Activated CD4-positive, CD25-positive, alpha-beta regulatory T cell treated with anti-CD3 and anti-CD28 coated beads, Interleukin-2, amount 50 U/mL, for 24 hours (primary cell): ENCODE results near the gene CACNA1E.

Experiments used
- ATAC-seq, 2 donors: fragments of 150-1000 bp; cut with Tn5 transposase; one replicate each; pipeline ENCODE4 v1.10.0; 2021; ENCODE audit warnings: mild to moderate bottlenecking in 1 of 2, moderate library complexity in 1 of 2

CACNA1E gene

DNA sequence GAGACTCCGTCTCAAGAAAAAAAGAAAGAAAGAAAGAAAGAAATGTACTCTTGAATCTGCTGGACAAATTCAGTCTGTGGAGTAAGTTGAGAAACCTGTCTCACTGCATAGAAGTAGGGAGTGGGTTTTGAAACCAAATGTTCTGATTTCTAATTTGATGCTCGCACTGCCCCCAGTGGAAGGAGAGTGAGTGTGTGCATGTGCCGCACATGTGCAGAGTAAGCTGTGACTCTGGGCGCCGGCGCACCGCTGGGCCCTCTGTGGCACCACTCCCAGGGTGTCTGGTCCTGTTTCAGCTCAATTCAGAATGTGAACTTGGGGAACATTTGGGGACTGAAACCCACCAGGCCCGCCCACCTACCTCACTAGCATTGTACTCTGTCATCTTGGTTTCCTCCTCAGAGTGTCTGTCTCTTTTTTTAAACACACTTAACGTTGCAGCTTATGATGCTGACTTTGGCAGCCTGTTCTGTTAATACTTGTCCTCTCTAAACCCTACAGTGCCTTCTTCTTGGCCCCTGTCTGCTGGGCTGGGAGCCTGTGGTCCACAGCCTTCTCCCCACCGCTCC lies 104.6 kb downstream of the CACNA1E start:
- no peak for ATAC-seq

- ATAC-seq = no peak
Observed at GRCh38 chr1:181588631-181589030, 105.3 kb downstream of the CACNA1E start.

GRCh38 chr1:181592255-181592859 lies 109.0 kb downstream of the CACNA1E start:
- ATAC-seq = no peak

GRCh38 chr1:181593042-181593441 lies 109.7 kb downstream of the CACNA1E start:
- no peak for ATAC-seq

- ATAC-seq = no peak
Observed at GRCh38 chr1:181594553-181594952, 111.2 kb downstream of the CACNA1E start.

- ATAC-seq = no peak
Observed at GRCh38 chr1:181595234-181595633, 111.9 kb downstream of the CACNA1E start.

- no peak for ATAC-seq
Observed at GRCh38 chr1:181601186-181601950, 118.1 kb downstream of the CACNA1E start.

GRCh38 chr1:181603735-181604410 lies 120.6 kb downstream of the CACNA1E start:
- no peak for ATAC-seq

- ATAC-seq = no peak
Observed at GRCh38 chr1:181604482-181605249, 121.3 kb downstream of the CACNA1E start.

- ATAC-seq = no peak
Observed at GRCh38 chr1:181607524-181607923, 124.2 kb downstream of the CACNA1E start.

- no peak for ATAC-seq
Observed at GRCh38 chr1:181608386-181608785, 125.1 kb downstream of the CACNA1E start.

- ATAC-seq = no peak
Observed at GRCh38 chr1:181608948-181609347, 125.6 kb downstream of the CACNA1E start.

DNA sequence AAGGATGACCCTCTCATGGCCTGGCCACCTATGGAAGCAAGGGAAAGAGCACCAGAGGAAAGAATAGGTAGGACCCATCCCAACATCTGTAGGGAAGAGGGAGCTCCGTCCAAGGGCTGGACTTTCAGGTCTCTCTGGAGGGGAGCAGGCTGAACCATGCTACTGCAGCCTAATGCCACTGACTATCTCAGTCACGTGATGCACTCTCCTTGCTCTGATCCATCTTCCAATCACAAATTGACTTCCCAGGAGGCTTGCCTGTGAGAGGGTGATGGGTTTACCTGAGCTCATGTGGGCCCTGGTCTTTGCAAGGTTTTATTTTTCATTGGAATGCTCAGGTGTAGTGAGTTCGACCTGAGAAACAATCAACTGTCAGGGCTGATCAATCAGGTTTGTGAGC lies 128.8 kb downstream of the CACNA1E start:
- ATAC-seq = no peak

DNA sequence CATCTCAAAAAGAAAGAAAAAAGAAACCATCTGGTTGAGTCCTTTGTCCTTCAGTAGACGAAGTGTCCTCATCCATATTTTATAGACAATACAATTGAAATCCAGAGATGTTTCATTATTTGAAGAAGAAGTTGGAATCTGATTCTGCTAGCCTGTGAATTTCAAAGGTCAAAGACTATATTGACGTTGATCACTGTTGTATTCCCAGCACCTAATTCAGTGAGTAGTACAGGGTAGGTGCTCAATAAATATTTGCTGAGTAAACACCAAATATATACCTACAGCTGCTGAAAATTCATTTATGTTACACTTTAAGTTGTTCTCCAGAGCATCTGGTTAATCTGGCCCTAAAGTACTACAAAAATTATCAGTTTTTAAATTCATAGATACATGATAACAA lies 135.2 kb downstream of the CACNA1E start:
- no peak for ATAC-seq

DNA sequence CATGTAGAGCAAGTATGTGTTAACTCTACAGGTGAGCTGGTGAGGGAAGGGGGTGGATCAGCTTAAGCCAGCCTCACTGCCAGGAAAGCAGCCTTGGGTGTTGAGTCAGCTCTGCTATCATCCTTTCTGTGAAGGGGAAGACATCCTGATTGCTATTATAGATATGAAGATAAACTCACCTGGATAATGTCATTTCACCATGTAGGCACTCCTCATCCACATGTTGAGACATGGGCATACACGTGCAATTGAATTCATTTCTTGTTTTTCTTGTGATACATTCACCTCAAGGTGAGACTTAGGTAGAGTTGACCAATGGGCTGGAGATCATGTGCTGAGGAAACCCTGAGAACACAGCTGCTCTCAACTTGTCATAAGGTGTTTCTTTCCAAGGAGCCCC lies 136.9 kb downstream of the CACNA1E start:
- no peak for ATAC-seq

DNA sequence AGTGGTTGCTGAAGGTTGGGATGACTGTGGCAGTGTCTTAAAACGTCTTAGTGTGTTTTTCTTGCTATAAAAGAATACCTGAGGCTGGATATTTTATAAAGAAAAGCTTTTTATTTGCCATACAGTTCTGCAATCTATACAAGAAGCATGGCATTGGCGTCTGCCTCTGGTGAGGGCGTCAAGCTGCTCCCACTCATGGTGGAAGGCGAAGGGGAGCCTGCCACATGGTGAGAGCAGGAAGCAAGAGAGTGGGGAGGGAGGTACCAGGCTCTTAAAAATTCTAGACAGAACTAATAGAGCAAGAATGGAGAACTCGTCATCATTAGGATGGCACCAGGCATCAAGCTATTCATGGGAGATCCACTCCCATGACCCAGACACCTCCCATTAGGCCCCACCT lies 140.5 kb downstream of the CACNA1E start:
- ATAC-seq = no peak

GRCh38 chr1:181626279-181626938 lies 143.1 kb downstream of the CACNA1E start:
- ATAC-seq = no peak

GRCh38 chr1:181630398-181630797 lies 147.1 kb downstream of the CACNA1E start:
- ATAC-seq = no peak

DNA sequence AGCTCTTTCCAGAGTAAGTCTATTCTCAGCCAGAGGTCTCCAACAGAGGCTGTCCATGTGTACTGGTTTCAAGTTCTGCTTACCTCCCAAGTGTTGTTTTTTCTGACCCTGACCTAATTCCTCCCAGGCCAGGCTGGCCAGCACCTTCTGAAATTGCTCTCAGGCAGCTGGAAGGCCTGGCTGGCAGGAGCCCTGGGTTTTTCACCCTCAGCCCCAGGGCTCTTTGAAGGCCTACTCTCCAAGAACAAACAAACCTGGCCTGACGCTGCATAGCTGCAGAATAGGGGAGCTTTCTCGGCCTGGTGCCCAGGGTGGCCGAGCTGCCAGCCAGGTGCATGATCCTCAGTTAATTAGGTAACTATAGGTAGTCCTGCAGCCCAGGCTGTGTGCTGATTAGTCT lies 147.5 kb downstream of the CACNA1E start:
- no peak for ATAC-seq

GRCh38 chr1:181632492-181632891 lies 149.2 kb downstream of the CACNA1E start:
- ATAC-seq = no peak

GRCh38 chr1:181632960-181633359 lies 149.6 kb downstream of the CACNA1E start:
- no peak for ATAC-seq

GRCh38 chr1:181635110-181635509 lies 151.8 kb downstream of the CACNA1E start:
- no peak for ATAC-seq
